HCT116 (cell line): ENCODE data around the gene PPP2R2D. TPM values are rescaled to one million over a fixed set of nuclear protein-coding genes. Genes with fewer than 3 reads are reported as not detected.

ENCODE experiments used
- ATAC-seq: fragments of 200-7000 bp; cut with Tn5 transposase; 2 replicates; pipeline ENCODE4 v1.9.1; 2020; ENCODE audit warnings: mild to moderate bottlenecking, moderate library complexity
- BruUV-seq: library from RNA; stranded (reverse); fragments of 400-500 nt; replicated peaks from 2 replicates; lab custom pipeline; 2021; lab: Mats Ljungman, UMichigan
- CTCF ChIA-PET: fragments of 300-600 bp; sonication (Branson Sonifier 250); formaldehyde crosslinking; loops from one replicate; lab custom pipeline; 2021; ENCODE audit warnings: antibody characterized with exemption; lab: Charles Lee
- POLR2A ChIA-PET: fragments of 300-600, 350-600 bp; sonication (Branson Sonifier 250); formaldehyde crosslinking; loops from one replicate; lab custom pipeline; 2021; ENCODE audit warnings: antibody characterized with exemption; lab: Charles Lee
- RAD21 ChIA-PET, 2 experiments: fragments of 300-600 bp; sonication (Branson Sonifier 250); formaldehyde crosslinking; loops; one replicate each; lab custom pipeline; 2023; ENCODE audit warnings: low total read pairs in 2 of 2; ENCODE audit not compliant: uncharacterized antibody in 2 of 2, unreplicated experiment in 2 of 2, low non-redundant PET in 1 of 2; lab: Charles Lee
- DNase-seq: peaks from one replicate; pipeline ENCODE4 v3.0.0-alpha.2; 2010; ENCODE audit warnings: low read depth, low spot score
- H2AFZ ChIP-seq: fragments of 200-600 bp; shearing (Covaris generic), sonication (generic); 2 replicates; pipeline ENCODE4 v1.6.1; 2017; ENCODE audit warnings: low read depth, mixed run types, mixed read lengths, antibody characterized with exemption, low read length; ENCODE audit not compliant: poor library complexity, severe bottlenecking
- H3K27ac ChIP-seq: 2 replicates; pipeline ENCODE4 v1.5.1; 2012; ENCODE audit warnings: low read depth, low read length
- H3K27me3 ChIP-seq: fragments of 200-600 bp; sonication (generic); 2 replicates; pipeline ENCODE4 v1.6.1; 2016; ENCODE audit warnings: mixed run types, low read length, mixed read lengths; ENCODE audit not compliant: insufficient read depth
- H3K36me3 ChIP-seq, 2 experiments: fragments of 200-500 bp in 1 of 2; fragments of 200-600 bp in 1 of 2; sonication (Bioruptor generic) in 1 of 2; sonication (generic) in 1 of 2; 2 replicates each; pipeline versions ENCODE4 v1.5.1 to v1.6.1; 2014 to 2016; ENCODE audit warnings: low read length in 2 of 2, inconsistent platforms in 1 of 2, mixed read lengths in 1 of 2, mixed run types in 1 of 2; ENCODE audit not compliant: insufficient read depth in 2 of 2, control insufficient read depth in 1 of 2
- H3K4me1 ChIP-seq, 2 experiments: fragments of 200-600 bp in 1 of 2; sonication (generic) in 1 of 2; 2 replicates each; pipeline versions ENCODE4 v1.5.1 to v1.6.1; 2012 to 2017; ENCODE audit warnings: low read length in 2 of 2, inconsistent platforms in 1 of 2, mild to moderate bottlenecking in 1 of 2, mixed read lengths in 1 of 2, mixed run types in 1 of 2, moderate library complexity in 1 of 2; ENCODE audit not compliant: insufficient read depth in 2 of 2, control insufficient read depth in 1 of 2
- H3K4me2 ChIP-seq: fragments of 200-600 bp; sonication (generic); 2 replicates; pipeline ENCODE4 v1.6.1; 2017; ENCODE audit warnings: mixed run types, low read length, mixed read lengths
- H3K4me3 ChIP-seq, 2 experiments: fragments of 200-600 bp in 1 of 2; sonication (generic) in 1 of 2; replicated peaks in 1 of 2; 2 replicates each; pipeline ENCODE4 v1.5.1; 2011 to 2016; ENCODE audit warnings: low read length in 2 of 2, control low read depth in 1 of 2, low read depth in 1 of 2, mild to moderate bottlenecking in 1 of 2, mixed read lengths in 1 of 2, mixed run types in 1 of 2
- H3K79me2 ChIP-seq: fragments of 200-600 bp; sonication (generic); 2 replicates; pipeline ENCODE4 v1.6.1; 2017; ENCODE audit warnings: mild to moderate bottlenecking, mixed run types, low read length, moderate library complexity, mixed read lengths; ENCODE audit not compliant: insufficient read depth
- H3K9ac ChIP-seq: fragments of 200-600 bp; sonication (generic); 2 replicates; pipeline ENCODE4 v1.6.1; 2016; ENCODE audit warnings: low read length, mixed read lengths
- H3K9me2 ChIP-seq: fragments of 200-600 bp; sonication (generic), shearing (Covaris generic); 2 replicates; pipeline ENCODE4 v1.6.1; 2017; ENCODE audit warnings: mixed run types, mild to moderate bottlenecking, moderate library complexity; ENCODE audit not compliant: insufficient read depth
- H3K9me3 ChIP-seq, 2 experiments: fragments of 200-500 bp in 1 of 2; fragments of 200-600 bp in 1 of 2; sonication (Bioruptor generic) in 1 of 2; sonication (generic) in 1 of 2; 2 replicates each; pipeline ENCODE4 v1.6.1; 2014 to 2017; ENCODE audit warnings: low read length in 2 of 2, mixed read lengths in 2 of 2, inconsistent platforms in 1 of 2, low read depth in 1 of 2, mild to moderate bottlenecking in 1 of 2, mixed run types in 1 of 2, moderate library complexity in 1 of 2; ENCODE audit not compliant: control insufficient read depth in 1 of 2, insufficient read depth in 1 of 2
- H4K20me1 ChIP-seq: fragments of 200-600 bp; sonication (generic), shearing (Covaris generic); 2 replicates; pipeline ENCODE4 v1.6.1; 2017; ENCODE audit warnings: mixed run types, mild to moderate bottlenecking, moderate library complexity; ENCODE audit not compliant: insufficient read depth
- CBX3 ChIP-seq: IDR thresholded peaks from 2 replicates; pipeline ENCODE4 v1.6.1; 2012; ENCODE audit warnings: low read depth
- EZH2 ChIP-seq: fragments of 200-600 bp; sonication (generic); IDR thresholded peaks from 2 replicates; pipeline ENCODE4 v1.6.1; 2017; ENCODE audit warnings: antibody characterized with exemption, mixed run types
- POLR2A ChIP-seq: IDR thresholded peaks from 2 replicates; pipeline ENCODE4 v1.7.0; 2011; ENCODE audit warnings: borderline replicate concordance; ENCODE audit not compliant: insufficient read depth, insufficient read length; ENCODE audit errors: extremely low read depth
- TCF7L2 ChIP-seq: IDR thresholded peaks from 2 replicates; pipeline ENCODE4 v1.7.0; 2011; ENCODE audit warnings: borderline replicate concordance, inconsistent platforms; ENCODE audit not compliant: insufficient read depth, insufficient read length; ENCODE audit errors: extremely low read depth
- YY1 ChIP-seq: IDR thresholded peaks from 2 replicates; pipeline ENCODE4 v1.6.1; 2011; ENCODE audit warnings: low read length, low read depth, moderate library complexity, mild to moderate bottlenecking; ENCODE audit not compliant: insufficient replicate concordance; ENCODE audit errors: extremely low read depth
- ZBTB33 ChIP-seq: IDR thresholded peaks from 2 replicates; pipeline ENCODE4 v1.6.1; 2011; ENCODE audit warnings: mild to moderate bottlenecking, low read length, moderate library complexity; ENCODE audit not compliant: insufficient replicate concordance; ENCODE audit errors: extremely low read depth
- ZNF274 ChIP-seq: fragments of 200-500 bp; sonication (Bioruptor generic); IDR thresholded peaks from 2 replicates; pipeline ENCODE4 v1.6.1; 2014; ENCODE audit warnings: mild to moderate bottlenecking, low read depth, low read length, inconsistent platforms
- intact Hi-C: fragments of 100-400 bp; cut with micrococcal nuclease; formaldehyde crosslinking; loops from 2 replicates; pipeline ENCODE4 v1.10.0; 2022
- total RNA-seq: library from RNA; stranded (reverse); gene quantifications from one replicate; pipeline ENCODE4 v1.2.1, GENCODE V29; 2021; ENCODE audit not compliant: unreplicated experiment

Gene PPP2R2D
- total RNA-seq, 1 experiment from 2014 or later: 18.1 TPM

- Histone ChIP-seq H3K4me3 (no peak overlapping the region), H3K4me1 (no peaks in the 10 kb centered on the region), H3K4me2 (no peak overlapping the region), H2AFZ (no peak overlapping the region), H3K36me3 (no peaks in the 10 kb centered on the region), H3K9ac (no peak overlapping the region), H3K79me2 (no peaks in the 10 kb centered on the region), H3K27me3 (no peaks in the 10 kb centered on the region), H3K9me2 (no peaks in the 10 kb centered on the region), H3K9me3 (no peaks in the 10 kb centered on the region), H3K27ac (no peak overlapping the region), H4K20me1 (no peaks in the 10 kb centered on the region)
- POLR2A ChIA-PET: no interaction called here
- RAD21 ChIA-PET: no interaction called here
- ATAC-seq (no peak), DNase-seq (no peak)
- intact Hi-C loops: no loop called here
- BruUV-seq: no TSS peak
- TF ChIP-seq EZH2 (no peak), POLR2A (no peak), YY1 (no peak), CBX3 (no peak), ZNF274 (no peak), TCF7L2 (no peak), ZBTB33 (no peak)
- CTCF ChIA-PET: no interaction called here
These were observed 60.4 kb downstream of the PPP2R2D start for GRCh38 chr10:131961047-131961776.
